Skin of body (tissue), 2 donors: ENCODE results near the gene CEP112. TPM values are rescaled to one million over a fixed set of nuclear protein-coding genes. Genes with fewer than 3 reads are reported as not detected.

Source experiments
- DNase-seq: peaks from one replicate; lab custom pipeline; 2025; lab: John Stamatoyannopoulos, UW
- total RNA-seq: library from RNA; depleted of rRNA; stranded (reverse); fragments of >200 nt; gene quantifications from one replicate; pipeline ENCODE4 v1.2.3, GENCODE V29; 2014

CEP112 gene
- total RNA-seq, 1 donor from 2014 or later: 17.7 TPM

DNA sequence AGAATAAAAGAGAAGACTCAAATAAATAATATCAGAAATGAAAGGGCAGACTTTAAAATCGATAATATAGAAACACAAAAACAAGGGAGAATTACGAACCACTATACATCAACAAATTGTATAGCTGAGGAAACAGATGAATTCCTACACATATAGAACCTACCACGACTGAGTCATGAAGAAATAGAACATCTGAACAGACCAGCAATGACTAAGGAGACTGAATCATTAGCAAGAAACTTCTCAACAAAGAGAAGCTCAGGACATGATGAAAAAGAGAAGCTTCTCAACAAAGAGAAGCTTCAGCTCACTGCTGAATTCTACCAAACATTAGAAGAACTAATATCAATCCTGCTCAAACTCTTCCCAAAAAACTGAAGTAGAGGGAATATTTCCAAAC lies 255.9 kb downstream of the CEP112 start:
- no peak for DNase-seq

- DNase-seq: no peak
Observed at GRCh38 chr17:65933290-65933689, 258.6 kb downstream of the CEP112 start.

DNA sequence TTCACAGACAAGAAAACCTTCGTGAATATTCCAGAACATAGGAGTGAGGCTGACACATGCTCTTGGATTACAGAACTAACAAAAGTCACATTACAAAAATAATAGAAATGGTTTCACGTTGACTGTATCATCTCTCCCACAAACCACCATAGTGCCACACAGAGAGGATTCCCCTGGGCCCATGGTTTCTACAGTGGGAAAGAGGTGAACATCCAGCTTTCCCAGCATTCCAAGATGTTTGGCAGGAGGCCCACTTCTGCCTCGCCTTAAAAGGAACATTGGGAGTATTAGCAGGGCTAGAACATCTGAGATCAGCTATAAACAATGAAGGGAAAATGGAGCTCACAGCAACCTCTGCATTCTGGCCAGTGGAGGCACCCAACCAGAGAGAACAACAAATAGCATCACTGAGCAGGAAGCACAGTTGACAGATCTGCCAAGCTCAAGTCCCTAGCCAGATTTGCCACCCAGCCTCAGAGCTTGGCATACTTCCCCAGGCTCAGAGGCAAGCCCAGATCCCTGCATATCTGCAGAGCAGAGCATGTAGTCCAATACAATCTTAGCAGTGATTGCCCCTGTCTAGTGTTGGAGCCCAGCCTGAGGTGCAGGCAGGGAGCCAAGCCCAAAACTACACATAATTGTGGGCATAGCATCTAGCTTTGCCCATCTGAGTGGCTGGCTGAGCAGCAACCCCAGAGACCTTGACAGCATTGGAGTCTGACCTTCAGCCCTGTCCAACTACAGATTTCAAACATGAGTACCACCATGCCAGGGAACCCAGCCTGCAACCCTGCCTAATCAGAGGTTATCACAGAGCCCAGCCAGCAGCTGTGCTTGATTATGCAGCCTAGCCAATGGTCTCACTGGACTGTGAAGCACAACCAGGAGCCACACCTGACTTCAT lies 260.4 kb downstream of the CEP112 start:
- no peak for DNase-seq

GRCh38 chr17:65930140-65930730 lies 261.7 kb downstream of the CEP112 start:
- DNase-seq: no peak

DNA sequence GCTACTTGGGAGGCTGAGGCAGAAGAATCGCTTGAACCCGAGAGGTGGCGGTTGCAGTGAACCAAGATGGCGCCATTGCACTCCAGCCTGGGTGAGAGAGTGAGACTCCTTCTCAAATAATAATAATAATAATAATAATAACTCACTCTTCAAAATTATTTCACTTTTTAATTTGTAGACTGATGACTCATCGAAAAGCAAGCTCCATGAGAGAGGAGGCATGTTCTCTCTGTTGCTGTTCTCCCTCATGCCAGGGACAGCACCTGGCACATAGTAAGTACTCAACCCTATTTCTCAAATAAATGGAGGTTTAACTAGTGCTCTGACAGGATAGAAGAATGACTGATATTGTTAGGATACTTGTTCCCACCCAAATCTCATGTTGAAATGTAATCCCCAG lies 265.3 kb downstream of the CEP112 start:
- DNase-seq: no peak

DNA sequence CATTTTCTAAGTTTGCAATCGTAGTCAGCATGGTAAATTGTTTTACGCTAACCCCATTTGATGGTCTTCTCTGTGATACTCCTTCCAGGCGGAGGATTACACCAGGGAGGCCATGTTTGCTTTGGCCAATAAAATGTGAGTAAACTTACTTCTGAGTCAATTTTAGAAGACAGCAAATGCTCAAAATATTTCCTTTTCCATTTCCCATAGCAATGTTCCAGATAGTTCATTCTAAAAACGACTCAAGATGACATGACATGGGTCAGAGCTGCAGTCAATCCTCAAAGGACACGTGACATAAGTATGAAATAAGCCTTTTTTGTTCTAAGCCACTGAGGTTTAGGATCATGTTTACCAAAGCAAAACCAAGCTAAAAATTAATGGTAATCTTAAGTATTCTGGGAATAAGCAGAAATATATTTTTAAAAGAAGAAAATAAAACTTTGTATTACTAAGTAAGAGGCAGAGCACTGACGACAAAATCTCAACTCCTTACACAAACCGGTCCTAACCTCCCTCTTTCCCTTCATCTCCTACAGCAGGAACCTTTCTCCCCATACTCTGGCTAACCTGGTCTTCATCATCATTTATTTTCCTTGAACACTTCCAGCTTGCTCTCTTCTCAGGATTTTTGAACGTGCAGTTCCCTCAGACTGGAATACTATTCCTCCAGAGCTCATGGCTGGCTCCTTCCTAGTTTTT lies 266.2 kb downstream of the CEP112 start:
- no peak for DNase-seq

DNA sequence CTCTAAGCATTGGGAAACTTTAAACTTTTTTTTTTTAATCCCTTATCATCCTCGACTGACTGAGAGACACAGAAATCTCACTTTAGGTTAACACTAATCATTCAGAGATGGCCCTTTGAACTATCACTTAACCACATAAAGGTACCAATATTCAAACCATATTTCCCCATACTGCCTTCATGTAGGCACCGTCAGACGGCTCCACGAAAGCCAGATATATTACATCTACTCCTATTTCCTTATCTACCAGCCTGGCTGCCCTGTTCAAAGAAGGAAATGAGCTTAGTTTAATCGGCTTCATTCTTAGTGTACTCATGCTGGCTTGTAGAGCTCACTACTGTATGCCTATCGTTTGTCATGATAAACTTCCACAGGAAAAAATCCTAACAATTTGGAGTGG lies 270.9 kb downstream of the CEP112 start:
- DNase-seq: no peak

GRCh38 chr17:65918916-65919315 lies 273.0 kb downstream of the CEP112 start:
- no peak for DNase-seq

GRCh38 chr17:65918500-65918899 lies 273.4 kb downstream of the CEP112 start:
- DNase-seq: peak; percentile 35

GRCh38 chr17:65917560-65917959 lies 274.4 kb downstream of the CEP112 start:
- DNase-seq: no peak

DNA sequence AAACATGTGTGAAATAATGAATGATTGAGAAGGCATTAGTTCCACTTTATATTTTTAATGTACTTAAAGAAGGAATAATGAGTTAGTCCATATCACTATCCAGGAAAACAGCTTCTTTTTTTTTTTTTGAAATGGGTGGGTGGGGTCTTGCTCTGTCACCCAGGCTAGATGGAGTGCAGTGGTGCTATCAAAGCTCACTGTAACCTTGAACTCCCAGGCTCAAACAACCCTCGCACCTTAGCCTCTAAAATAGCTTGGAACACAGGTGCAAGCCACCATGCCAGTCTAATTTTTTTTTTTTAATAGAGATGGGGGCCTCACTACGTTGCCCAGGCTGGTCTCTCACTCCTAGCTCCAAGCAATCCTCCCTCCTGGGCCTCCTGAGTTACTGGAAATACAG lies 275.5 kb downstream of the CEP112 start:
- no peak for DNase-seq

DNA sequence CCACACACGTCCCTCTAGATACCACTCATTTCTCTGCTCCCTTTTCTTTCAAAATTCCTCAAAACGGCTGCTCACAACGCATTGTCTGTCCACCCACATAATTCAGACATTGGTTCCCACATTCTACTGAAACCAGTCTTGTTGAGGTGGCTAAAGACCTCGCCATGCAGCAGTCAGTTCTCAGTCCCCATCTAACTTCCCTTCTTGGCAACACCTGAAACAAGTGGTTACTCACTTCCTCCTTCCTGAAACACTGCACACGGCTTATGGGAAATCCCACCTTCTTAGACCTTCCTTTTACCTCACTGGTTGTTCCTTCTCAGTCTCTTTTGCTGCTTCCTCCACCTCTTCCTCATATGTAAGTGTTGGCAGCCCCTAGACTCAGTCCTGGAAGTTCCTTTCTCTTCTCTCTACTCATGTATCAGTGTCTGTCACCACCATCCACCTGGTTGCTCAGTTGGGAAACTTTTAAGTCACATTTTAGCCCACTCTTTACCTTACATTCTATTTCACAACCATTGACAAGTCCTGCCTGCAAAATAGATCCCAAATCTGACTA lies 277.1 kb downstream of the CEP112 start:
- DNase-seq: no peak

- peak; percentile 84 for DNase-seq
Observed at GRCh38 chr17:65913326-65913850, 278.5 kb downstream of the CEP112 start.

GRCh38 chr17:65910836-65911235 lies 281.1 kb downstream of the CEP112 start:
- no peak for DNase-seq

- no peak for DNase-seq
Observed at GRCh38 chr17:65902831-65903522, 289.0 kb downstream of the CEP112 start.

- no peak for DNase-seq
Observed at GRCh38 chr17:65902155-65902554, 289.8 kb downstream of the CEP112 start.

DNA sequence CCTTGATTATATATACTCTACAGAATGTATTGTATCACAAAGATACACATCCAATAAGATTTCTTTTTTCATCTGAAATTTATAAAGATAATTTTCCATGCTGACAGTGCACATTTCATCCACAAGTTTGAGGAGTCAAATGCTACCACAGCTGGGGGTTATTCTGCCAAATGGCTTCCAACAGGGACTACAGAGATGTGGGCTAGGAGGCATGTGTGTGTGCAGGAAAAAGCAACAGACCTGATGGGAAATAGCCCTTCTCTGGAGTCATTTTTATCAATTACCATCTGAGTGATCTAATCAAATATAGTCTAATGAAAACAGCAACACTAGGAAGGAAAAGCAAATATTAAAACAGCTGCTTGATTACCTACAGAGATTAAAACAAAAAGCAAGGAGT lies 290.5 kb downstream of the CEP112 start:
- no peak for DNase-seq

DNA sequence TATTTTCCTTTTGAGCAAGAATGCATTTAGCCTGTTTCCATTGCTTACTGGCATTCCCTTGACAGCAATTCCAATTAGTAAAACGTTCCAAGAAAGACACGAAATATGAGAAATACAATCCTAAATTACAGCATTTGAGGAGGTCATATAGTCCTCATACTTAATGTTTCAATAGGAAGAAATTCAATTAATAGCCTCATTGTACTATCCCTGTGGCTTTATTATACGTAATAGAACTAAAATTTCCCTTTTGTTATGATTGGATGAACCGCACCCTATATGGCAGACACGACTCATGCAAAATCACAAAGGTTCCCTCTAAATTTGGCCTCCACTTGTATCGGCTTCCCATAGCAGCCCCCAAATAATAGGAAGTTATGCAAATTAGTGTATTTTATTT lies 291.7 kb downstream of the CEP112 start:
- no peak for DNase-seq

- no peak for DNase-seq
Observed at GRCh38 chr17:65898651-65899050, 293.3 kb downstream of the CEP112 start.

DNA sequence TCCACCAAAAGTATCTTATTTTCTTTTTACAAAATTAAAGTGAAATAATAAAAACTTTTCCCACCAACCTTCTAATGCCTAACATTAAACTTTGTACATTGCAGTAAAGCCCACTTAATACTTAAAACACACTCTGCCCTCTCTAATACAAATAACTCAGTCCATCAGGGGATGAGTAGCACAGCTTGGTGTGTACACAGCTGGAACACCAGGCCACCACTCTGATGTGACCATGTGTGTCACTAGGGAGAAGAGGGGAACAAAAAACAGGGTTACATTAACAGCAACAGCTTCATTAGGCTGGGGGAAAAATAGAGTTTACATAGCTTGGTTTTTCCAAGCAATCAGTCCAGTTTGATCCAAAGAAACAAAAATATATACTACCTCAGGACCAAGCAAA lies 295.0 kb downstream of the CEP112 start:
- DNase-seq: no peak

DNA sequence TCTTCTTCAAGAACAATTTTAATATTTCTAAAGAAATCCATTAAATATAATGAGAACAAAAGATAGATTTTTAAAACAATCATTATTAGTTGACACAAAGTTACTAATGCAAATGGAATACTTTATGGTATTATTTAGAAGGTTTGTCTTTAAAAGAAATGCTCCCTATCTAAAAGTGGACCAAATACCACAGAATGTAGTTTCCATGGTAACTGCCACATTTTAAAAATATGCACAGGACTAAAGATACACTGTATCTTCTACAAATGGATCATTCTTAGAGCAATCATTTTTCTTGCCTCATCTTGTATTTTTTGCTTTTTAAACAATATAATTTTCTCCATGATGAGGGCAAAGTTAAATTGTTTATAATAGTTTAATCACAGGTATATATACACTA lies 296.0 kb downstream of the CEP112 start:
- no peak for DNase-seq
